Hepatocyte (in vitro differentiated cells): ENCODE results near the gene ADIG. TPM values are rescaled to one million over a fixed set of nuclear protein-coding genes. Genes with fewer than 3 reads are reported as not detected.

ENCODE experiments used
- DNase-seq: peaks from one replicate; pipeline ENCODE4 v3.0.0-alpha.2; 2016; ENCODE audit warnings: low spot score
- H2AFZ ChIP-seq: fragments of 200-600 bp; sonication (generic); 2 replicates; pipeline ENCODE4 v1.6.0; 2016; ENCODE audit warnings: antibody characterized with exemption, mild to moderate bottlenecking
- H3K27ac ChIP-seq: fragments of 200-600 bp; sonication (generic); 2 replicates; pipeline ENCODE4 v1.5.1; 2016; ENCODE audit warnings: mild to moderate bottlenecking
- H3K27me3 ChIP-seq: fragments of 200-600 bp; sonication (generic); 2 replicates; pipeline ENCODE4 v1.6.1; 2016
- H3K36me3 ChIP-seq: fragments of 200-600 bp; sonication (generic); replicated peaks from 2 replicates; pipeline ENCODE4 v1.5.1; 2016; ENCODE audit warnings: low read depth; ENCODE audit not compliant: insufficient read depth
- H3K4me1 ChIP-seq: fragments of 200-600 bp; sonication (generic); 2 replicates; pipeline ENCODE4 v1.5.1; 2016; ENCODE audit warnings: mild to moderate bottlenecking, moderate library complexity; ENCODE audit not compliant: insufficient read depth
- H3K4me2 ChIP-seq: fragments of 200-600 bp; sonication (generic); 2 replicates; pipeline ENCODE4 v1.6.0; 2016
- H3K4me3 ChIP-seq: fragments of 200-600 bp; sonication (generic); 2 replicates; pipeline ENCODE4 v1.5.1; 2016; ENCODE audit warnings: mild to moderate bottlenecking
- H3K79me2 ChIP-seq: fragments of 200-600 bp; sonication (generic); 2 replicates; pipeline ENCODE4 v1.6.0; 2017; ENCODE audit warnings: mild to moderate bottlenecking
- H3K9me2 ChIP-seq: fragments of 200-600 bp; sonication (generic); replicated peaks from 2 replicates; pipeline ENCODE4 v1.6.0; 2017; ENCODE audit warnings: mild to moderate bottlenecking; ENCODE audit not compliant: insufficient read depth
- H3K9me3 ChIP-seq: fragments of 200-600 bp; sonication (generic); 2 replicates; pipeline ENCODE4 v1.5.1; 2016; ENCODE audit warnings: low read depth, mild to moderate bottlenecking
- H4K20me1 ChIP-seq: fragments of 200-600 bp; sonication (generic); 2 replicates; pipeline ENCODE4 v1.6.0; 2016; ENCODE audit warnings: mild to moderate bottlenecking; ENCODE audit not compliant: insufficient read depth, poor library complexity, severe bottlenecking
- CTCF ChIP-seq: fragments of 200-600 bp; sonication (generic); IDR thresholded peaks from 2 replicates; pipeline ENCODE4 v1.5.1; 2016; ENCODE audit warnings: antibody characterized with exemption, mild to moderate bottlenecking; ENCODE audit not compliant: poor library complexity
- EZH2 ChIP-seq: fragments of 200-600 bp; sonication (generic); IDR thresholded peaks from 2 replicates; pipeline ENCODE4 v1.6.1; 2016; ENCODE audit warnings: antibody characterized with exemption, mild to moderate bottlenecking, borderline replicate concordance
- EZH2phosphoT487 ChIP-seq: fragments of 200-600 bp; sonication (generic); IDR thresholded peaks from one replicate; pipeline ENCODE4 v1.6.1; 2018; ENCODE audit warnings: antibody characterized with exemption, mild to moderate bottlenecking, low read depth, moderate library complexity; ENCODE audit not compliant: unreplicated experiment, severe bottlenecking
- WGBS: methylation state at CpG from one replicate; pipeline ENCODE4 v1.1.6; 2016; ENCODE audit warnings: low lambda C conversion rate; ENCODE audit errors: missing lambda C conversion rate; 5-methylcytosine and 5-hydroxymethylcytosine counted together
- polyA plus RNA-seq: library from polyadenylated mRNA; unstranded; fragments of >200 nt; fragmentation: Nextera tagmentation; extraction: Ambion mirVana; gene quantifications from 2 replicates; pipeline ENCODE4 v1.2.1, GENCODE V29; 2016
- total RNA-seq: library from RNA; depleted of rRNA; stranded (reverse); fragments of >200 nt; gene quantifications from 2 replicates; pipeline ENCODE4 v1.2.3, GENCODE V29; 2014

Gene ADIG
- total and polyA plus RNA-seq, 2 experiments from 2014 or later = not detected

- no peak overlapping the region for H3K4me2 ChIP-seq
- H3K4me1 ChIP-seq = no peaks in the 10 kb centered on the region
- DNase-seq = no peak
- H2AFZ ChIP-seq = no peak overlapping the region
- H3K9me2 ChIP-seq = no peaks in the 10 kb centered on the region
- H3K4me3 ChIP-seq = no peak overlapping the region
- H3K27ac ChIP-seq = no peak overlapping the region
- TF ChIP-seq EZH2phosphoT487 (no peak), EZH2 (no peak), CTCF (no peak)
- H3K9me3 ChIP-seq = no peaks in the 10 kb centered on the region
- no peaks in the 10 kb centered on the region for H4K20me1 ChIP-seq
- no peaks in the 10 kb centered on the region for H3K27me3 ChIP-seq
- WGBS = 97% methylated on average over 6 of the region's 6 CpGs
- H3K36me3 ChIP-seq = no peaks in the 10 kb centered on the region
- H3K79me2 ChIP-seq = no peaks in the 10 kb centered on the region
Observed at GRCh38 chr20:38588303-38588702, 7.3 kb downstream of the ADIG start.

GRCh38 chr20:38589351-38589750 lies 8.4 kb downstream of the ADIG start:
- Histone ChIP-seq H3K36me3 (no peaks in the 10 kb centered on the region), H3K4me3 (no peak overlapping the region), H3K4me2 (no peak overlapping the region), H3K27ac (no peak overlapping the region), H2AFZ (no peak overlapping the region), H3K27me3 (no peaks in the 10 kb centered on the region), H3K9me3 (no peaks in the 10 kb centered on the region), H3K79me2 (no peaks in the 10 kb centered on the region), H3K4me1 (no peaks in the 10 kb centered on the region), H4K20me1 (no peaks in the 10 kb centered on the region), H3K9me2 (no peaks in the 10 kb centered on the region)
- DNase-seq = no peak
- 90% methylated on average over 4 of the region's 4 CpGs for WGBS
- TF ChIP-seq EZH2phosphoT487 = no peak
- TF ChIP-seq CTCF = no peak
- no peak for TF ChIP-seq EZH2

GRCh38 chr20:38589967-38590675 lies 9.1 kb downstream of the ADIG start:
- WGBS = 92% methylated on average over 3 of the region's 3 CpGs
- Histone ChIP-seq H3K9me2 (no peaks in the 10 kb centered on the region), H3K27ac (no peak overlapping the region), H3K4me2 (no peak overlapping the region), H3K4me1 (no peaks in the 10 kb centered on the region), H4K20me1 (no peaks in the 10 kb centered on the region), H2AFZ (no peak overlapping the region), H3K36me3 (no peaks in the 10 kb centered on the region), H3K9me3 (no peaks in the 10 kb centered on the region), H3K27me3 (no peaks in the 10 kb centered on the region), H3K4me3 (no peak overlapping the region), H3K79me2 (no peaks in the 10 kb centered on the region)
- TF ChIP-seq CTCF = no peak
- DNase-seq = no peak
